Stimulated activated CD4-positive, alpha-beta T cell treated with anti-CD3 and anti-CD28 coated beads, Interleukin-4, amount 100 ng/mL, for 1 hour (primary cell): ENCODE results near the gene AGRP.

Source experiments
- DNase-seq: peaks from one replicate; pipeline ENCODE4 v3.0.0-alpha.2; 2020

The AGRP gene

GRCh38 chr16:67445126-67445426 is 38.3 kb downstream of the AGRP start:
- DNase-seq, result no peak

GRCh38 chr16:67444259-67445125 is 38.9 kb downstream of the AGRP start:
- no peak for DNase-seq

GRCh38 chr16:67443265-67443664 is 40.1 kb downstream of the AGRP start:
- no peak for DNase-seq

GRCh38 chr16:67442581-67443255 is 40.6 kb downstream of the AGRP start:
- DNase-seq, result no peak

GRCh38 chr16:67441907-67442306 is 41.4 kb downstream of the AGRP start:
- no peak for DNase-seq

GRCh38 chr16:67441271-67441753 is 42.0 kb downstream of the AGRP start:
- DNase-seq, result no peak

GRCh38 chr16:67438824-67439393 is 44.4 kb downstream of the AGRP start:
- no peak for DNase-seq

- no peak for DNase-seq
Measured at GRCh38 chr16:67438098-67438791, 45.1 kb downstream of the AGRP start.

GRCh38 chr16:67437513-67437912 is 45.8 kb downstream of the AGRP start:
- DNase-seq, result no peak

- DNase-seq, result no peak
Measured at GRCh38 chr16:67436640-67437193, 46.6 kb downstream of the AGRP start.

- no peak for DNase-seq
Measured at GRCh38 chr16:67435758-67436164, 47.6 kb downstream of the AGRP start.

- no peak for DNase-seq
Measured at GRCh38 chr16:67433131-67433719, 50.1 kb downstream of the AGRP start.
